Measurements from ENCODE around the gene REEP3.

REEP3 gene

GRCh38 chr10:63542835-63543575 is 21.8 kb downstream of the REEP3 start:
- Histone ChIP-seq H3K36me3 (no peaks in the 10 kb centered on the region), H3K9me3 (no peaks in the 10 kb centered on the region), H3K27ac (no peak overlapping the region), H3K4me3 (no peak overlapping the region), H3K4me1 (peaks cover 0 to 64% (median 9%) of the 10 kb centered on the region in 4 donors), H3K27me3 (no peaks in the 10 kb centered on the region)
- intact Hi-C loops (cut with DNase I; ENCODE audit: low total_unique reads), result no loop called here
- TF ChIP-seq CTCF (IDR thresholded peaks at IDR 0.05), result no peak
- DNase-seq, result no peak

DNA sequence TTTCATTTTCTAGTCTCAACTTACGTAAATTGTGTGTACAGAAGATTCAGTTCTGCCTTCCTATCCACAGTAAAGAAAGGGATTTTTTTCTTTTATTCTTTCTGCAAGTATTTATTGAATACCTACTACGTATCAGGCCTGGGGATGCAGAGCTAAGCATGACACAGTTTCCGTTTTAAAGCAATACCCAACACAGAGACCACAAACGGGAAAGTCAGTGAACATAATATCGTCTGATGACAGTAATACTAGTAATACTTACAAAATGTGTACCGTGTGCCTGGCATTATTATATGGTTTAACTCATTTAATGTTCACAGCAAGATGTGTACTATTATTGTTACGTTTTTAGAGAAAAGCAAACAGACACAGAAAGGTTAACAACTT is 22.4 kb downstream of the REEP3 start:
- H3K36me3 ChIP-seq, result no peaks in the 10 kb centered on the region
- no peak for TF ChIP-seq CTCF (IDR thresholded peaks at IDR 0.05)
- intact Hi-C loops (cut with DNase I; ENCODE audit: low total_unique reads), result no loop called here
- no peak for DNase-seq
- no peak overlapping the region for H3K27ac ChIP-seq
- H3K4me3 ChIP-seq, result no peak overlapping the region
- no peaks in the 10 kb centered on the region for H3K27me3 ChIP-seq
- H3K9me3 ChIP-seq, result no peaks in the 10 kb centered on the region
- H3K4me1 ChIP-seq, result peaks cover 0 to 69% (median 9%) of the 10 kb centered on the region in 4 donors

DNA sequence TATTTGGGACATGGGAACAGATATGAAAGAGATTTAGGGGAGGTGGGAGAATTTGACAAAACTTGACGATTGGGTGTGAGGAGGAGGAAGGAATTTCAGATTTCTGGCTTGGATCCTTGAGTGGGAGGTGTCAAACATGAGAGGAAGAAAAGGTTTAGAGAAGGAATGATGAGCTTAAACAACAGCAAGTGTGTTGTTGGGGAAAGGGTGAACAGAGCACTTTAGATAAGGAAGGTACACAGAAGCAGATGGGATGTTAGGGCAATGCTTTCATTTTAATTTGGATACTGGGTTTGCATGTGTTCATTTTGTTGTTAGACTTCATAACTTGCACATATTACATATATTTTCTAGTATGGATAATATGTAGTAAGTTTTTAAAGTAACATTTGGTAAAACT is 23.2 kb downstream of the REEP3 start:
- H3K27ac ChIP-seq, result no peak overlapping the region
- intact Hi-C loops (cut with DNase I; ENCODE audit: low total_unique reads), result no loop called here
- no peak for TF ChIP-seq CTCF (IDR thresholded peaks at IDR 0.05)

GRCh38 chr10:63547628-63548360 is 26.6 kb downstream of the REEP3 start:
- Histone ChIP-seq H3K9me3 (no peaks in the 10 kb centered on the region), H3K27ac (no peak overlapping the region), H3K36me3 (no peaks in the 10 kb centered on the region), H3K4me1 (peaks cover 0 to 47% (median 12%) of the 10 kb centered on the region in 4 donors), H3K27me3 (no peaks in the 10 kb centered on the region), H3K4me3 (no peak overlapping the region)
- TF ChIP-seq CTCF (IDR thresholded peaks at IDR 0.05), result no peak
- intact Hi-C loops (cut with DNase I; ENCODE audit: low total_unique reads), result no loop called here
- DNase-seq, result no peak

More for the DNA sequence above, 23.2 kb downstream of the REEP3 start:
- Histone ChIP-seq H3K36me3 (no peaks in the 10 kb centered on the region), H3K4me3 (no peak overlapping the region), H3K4me1 (peaks cover 0 to 67% (median 9%) of the 10 kb centered on the region in 4 donors), H3K9me3 (no peaks in the 10 kb centered on the region), H3K27me3 (no peaks in the 10 kb centered on the region)
- DNase-seq, result no peak

GRCh38 chr10:63548860-63549259 is 27.7 kb downstream of the REEP3 start:
- TF ChIP-seq CTCF (IDR thresholded peaks at IDR 0.05), result no peak
- Histone ChIP-seq H3K27ac (no peak overlapping the region), H3K36me3 (no peaks in the 10 kb centered on the region), H3K9me3 (no peaks in the 10 kb centered on the region), H3K4me3 (no peak overlapping the region), H3K4me1 (peaks cover 0 to 49% (median 12%) of the 10 kb centered on the region in 4 donors), H3K27me3 (no peaks in the 10 kb centered on the region)
- intact Hi-C loops (cut with DNase I; ENCODE audit: low total_unique reads), result no loop called here
- no peak for DNase-seq
